PFSK-1 (cell line): Measurements from ENCODE around the gene SCAF4.

ENCODE experiments used
- FOXP2 ChIP-seq: optimal IDR thresholded peaks from 2 replicates; pipeline ENCODE3; 2011; ENCODE audit warnings: borderline replicate concordance, control low read depth, inconsistent platforms; ENCODE audit not compliant: insufficient read depth; ENCODE audit errors: extremely low read length, extremely low read depth
- POLR2AphosphoS5 ChIP-seq: IDR thresholded peaks from 2 replicates; pipeline ENCODE4 v1.6.1; 2012; ENCODE audit warnings: low read depth, mild to moderate bottlenecking, control low read depth, low read length, moderate library complexity
- REST ChIP-seq, 2 experiments: IDR thresholded peaks; 2 replicates each; pipeline versions ENCODE4 v1.6.1 to v1.8.0; 2011 to 2012; ENCODE audit warnings: low read depth in 2 of 2, low read length in 2 of 2, control low read depth in 1 of 2, inconsistent platforms in 1 of 2, mild to moderate bottlenecking in 1 of 2, moderate library complexity in 1 of 2; ENCODE audit not compliant: insufficient read depth in 1 of 2
- SIN3A ChIP-seq: IDR thresholded peaks from 2 replicates; pipeline ENCODE4 v1.6.1; 2012; ENCODE audit warnings: mild to moderate bottlenecking, low read length, moderate library complexity, borderline replicate concordance; ENCODE audit not compliant: insufficient read depth
- TAF1 ChIP-seq: IDR thresholded peaks from 2 replicates; pipeline ENCODE4 v1.6.1; 2012; ENCODE audit warnings: low read length, control low read depth, borderline replicate concordance; ENCODE audit not compliant: insufficient read depth

The SCAF4 gene

GRCh38 chr21:31667132-31667531 lies 64.8 kb downstream of the SCAF4 start:
- TF ChIP-seq POLR2AphosphoS5 (no peak), SIN3A (no peak), REST (IDR thresholded peaks at IDR 0.05; ENCODE audit: insufficient read depth in 1 of 2, low read depth in 2 of 2, low read length in 2 of 2) (no peak), FOXP2 (no peak), TAF1 (no peak)

DNA sequence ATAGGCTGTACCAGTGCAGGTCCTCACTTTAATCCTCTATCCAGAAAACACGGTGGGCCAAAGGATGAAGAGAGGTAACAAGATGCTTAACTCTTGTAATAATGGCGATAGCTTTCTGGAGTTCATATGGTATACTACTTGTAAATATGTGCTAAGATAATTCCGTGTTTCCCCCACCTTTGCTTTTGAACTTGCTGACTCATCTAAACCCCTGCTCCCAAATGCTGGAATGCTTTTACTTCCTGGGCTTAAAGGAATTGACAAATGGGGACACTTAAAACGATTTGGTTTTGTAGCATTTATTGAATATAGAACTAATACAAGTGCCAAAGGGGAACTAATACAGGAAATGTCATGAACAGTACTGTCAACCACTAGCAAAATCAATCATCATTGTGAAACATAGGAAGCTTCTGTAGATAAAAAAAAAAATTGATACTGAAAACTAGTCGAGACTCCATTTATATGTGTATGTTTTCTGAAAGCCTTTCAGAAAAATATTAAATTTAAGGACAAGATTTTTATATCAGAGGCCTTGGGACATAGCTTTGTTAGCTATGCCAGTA lies 65.4 kb downstream of the SCAF4 start:
- TF ChIP-seq FOXP2 (no peak), REST (IDR thresholded peaks at IDR 0.05; ENCODE audit: insufficient read depth in 1 of 2, low read depth in 2 of 2, low read length in 2 of 2) (no peak), SIN3A (no peak), POLR2AphosphoS5 (no peak), TAF1 (no peak)

GRCh38 chr21:31665397-31665796 lies 66.5 kb downstream of the SCAF4 start:
- no peak for TF ChIP-seq REST (IDR thresholded peaks at IDR 0.05; ENCODE audit: insufficient read depth in 1 of 2, low read depth in 2 of 2, low read length in 2 of 2)
- TF ChIP-seq TAF1 = no peak
- TF ChIP-seq SIN3A = no peak
- TF ChIP-seq FOXP2 = peak; percentile 48

GRCh38 chr21:31663584-31664249 lies 68.2 kb downstream of the SCAF4 start:
- no peak for TF ChIP-seq FOXP2
- TF ChIP-seq REST (IDR thresholded peaks at IDR 0.05; ENCODE audit: insufficient read depth in 1 of 2, low read depth in 2 of 2, low read length in 2 of 2) = no peak
- TF ChIP-seq POLR2AphosphoS5 = no peak; the same call in 1 of the 2 replicates
- TF ChIP-seq SIN3A = no peak
- no peak for TF ChIP-seq TAF1

- no peak for TF ChIP-seq TAF1
- no peak for TF ChIP-seq FOXP2
- TF ChIP-seq SIN3A = no peak
- TF ChIP-seq POLR2AphosphoS5 = no peak
- no peak for TF ChIP-seq REST (IDR thresholded peaks at IDR 0.05; ENCODE audit: insufficient read depth in 1 of 2, low read depth in 2 of 2, low read length in 2 of 2)
Observed at GRCh38 chr21:31660591-31660990, 71.3 kb downstream of the SCAF4 start.
